Ovary (tissue), 3 donors: ENCODE measurements around the gene KCNMB3.

Experiments
- POLR2A ChIP-seq: fragments of 450-650 bp; IDR thresholded peaks from one replicate; pipeline ENCODE4 v1.6.1; 2017; ENCODE audit warnings: antibody characterized with exemption, mild to moderate bottlenecking, moderate library complexity
- TF ChIP-seq, protein P1 (sequence below), 3 donors: fragments of 450-650 bp in 2 of 3; fragments of 200-600 bp in 1 of 3; IDR thresholded peaks; one replicate each; pipeline versions ENCODE4 v1.5.1 to v1.8.0; 2016 to 2022; ENCODE audit warnings: antibody characterized with exemption in 3 of 3, mild to moderate bottlenecking in 1 of 3
- donor health status: DM: no; HTN: no; CAD: no.

DNA sequence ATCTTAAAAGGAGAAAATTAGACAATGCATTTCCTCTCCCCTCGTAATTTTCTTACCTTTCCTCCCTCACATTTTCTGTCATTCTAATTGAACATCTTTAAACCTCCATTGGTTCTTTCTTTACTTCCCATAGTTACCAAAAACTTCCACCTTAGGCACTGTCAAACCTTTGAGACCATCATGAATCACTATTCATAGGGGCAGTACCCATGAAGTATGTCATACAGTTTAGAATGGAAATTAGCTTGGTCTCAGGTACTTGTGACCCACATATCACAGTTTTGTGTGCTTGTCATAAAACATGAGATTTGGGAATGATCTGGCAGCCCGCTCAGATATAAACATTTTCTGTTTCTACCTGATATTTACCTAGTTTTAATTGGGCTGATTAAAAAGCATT lies 50.1 kb downstream of the KCNMB3 start:
- TF ChIP-seq POLR2A, result no peak
- TF ChIP-seq, protein P1, sequence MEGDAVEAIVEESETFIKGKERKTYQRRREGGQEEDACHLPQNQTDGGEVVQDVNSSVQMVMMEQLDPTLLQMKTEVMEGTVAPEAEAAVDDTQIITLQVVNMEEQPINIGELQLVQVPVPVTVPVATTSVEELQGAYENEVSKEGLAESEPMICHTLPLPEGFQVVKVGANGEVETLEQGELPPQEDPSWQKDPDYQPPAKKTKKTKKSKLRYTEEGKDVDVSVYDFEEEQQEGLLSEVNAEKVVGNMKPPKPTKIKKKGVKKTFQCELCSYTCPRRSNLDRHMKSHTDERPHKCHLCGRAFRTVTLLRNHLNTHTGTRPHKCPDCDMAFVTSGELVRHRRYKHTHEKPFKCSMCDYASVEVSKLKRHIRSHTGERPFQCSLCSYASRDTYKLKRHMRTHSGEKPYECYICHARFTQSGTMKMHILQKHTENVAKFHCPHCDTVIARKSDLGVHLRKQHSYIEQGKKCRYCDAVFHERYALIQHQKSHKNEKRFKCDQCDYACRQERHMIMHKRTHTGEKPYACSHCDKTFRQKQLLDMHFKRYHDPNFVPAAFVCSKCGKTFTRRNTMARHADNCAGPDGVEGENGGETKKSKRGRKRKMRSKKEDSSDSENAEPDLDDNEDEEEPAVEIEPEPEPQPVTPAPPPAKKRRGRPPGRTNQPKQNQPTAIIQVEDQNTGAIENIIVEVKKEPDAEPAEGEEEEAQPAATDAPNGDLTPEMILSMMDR (IDR thresholded peaks at IDR 0.05), result no peak
